Heart left ventricle (tissue), 16 donors: Measurements from ENCODE around the gene UHRF2. TPM values are rescaled to one million over a fixed set of nuclear protein-coding genes. Genes with fewer than 3 reads are reported as not detected.

Experiments
- ATAC-seq, 4 donors: fragments of 200-7000 bp; cut with Tn5 transposase; one replicate each; pipeline ENCODE4 v1.9.1; 2020 to 2022; ENCODE audit warnings: moderate library complexity in 4 of 4, mild to moderate bottlenecking in 3 of 4, moderate number of reproducible peaks in 1 of 4
- DNase-seq, 5 donors: peaks; one replicate each; pipeline ENCODE4 v3.0.0-alpha.2; 2020
- H3K27ac ChIP-seq, 12 donors: fragments of 200-600 bp; sonication (generic) in 4 of 12; one replicate each; pipeline versions ENCODE4 v1.5.0 to v1.8.0; 2016 to 2022; ENCODE audit warnings: mild to moderate bottlenecking in 2 of 12
- H3K27me3 ChIP-seq, 9 donors: fragments of 200-600 bp; sonication (generic) in 2 of 9; one replicate each; pipeline versions ENCODE4 v1.5.1 to v1.8.0; 2016 to 2022; ENCODE audit warnings: mild to moderate bottlenecking in 3 of 9
- H3K36me3 ChIP-seq, 9 donors: fragments of 200-600 bp; sonication (generic) in 2 of 9; one replicate each; pipeline versions ENCODE4 v1.5.0 to v1.8.0; 2018 to 2022; ENCODE audit warnings: mild to moderate bottlenecking in 2 of 9
- H3K4me1 ChIP-seq, 12 donors: fragments of 200-600 bp; sonication (generic) in 4 of 12; one replicate each; pipeline versions ENCODE4 v1.5.0 to v1.8.0; 2016 to 2022; ENCODE audit warnings: mild to moderate bottlenecking in 3 of 12
- H3K4me3 ChIP-seq, 12 donors: fragments of 200-600 bp; sonication (generic) in 4 of 12; one replicate each; pipeline versions ENCODE4 v1.5.0 to v1.8.0; 2017 to 2022; ENCODE audit warnings: mild to moderate bottlenecking in 9 of 12, moderate library complexity in 4 of 12
- H3K9me3 ChIP-seq, 12 donors: fragments of 200-600 bp; sonication (generic) in 4 of 12; one replicate each; pipeline versions ENCODE4 v1.5.0 to v1.8.0; 2016 to 2022; ENCODE audit warnings: mild to moderate bottlenecking in 1 of 12
- POLR2A ChIP-seq, 2 donors: fragments of 450-650 bp; IDR thresholded peaks; one replicate each; pipeline ENCODE4 v1.6.1; 2017; ENCODE audit warnings: antibody characterized with exemption in 2 of 2, mild to moderate bottlenecking in 2 of 2, moderate library complexity in 2 of 2
- WGBS, 4 donors: extraction: QIAGEN DNeasy Blood & Tissue Kit in 2 of 4; methylation state at CpG; one replicate each; pipeline versions ENCODE4 v1.1.5 to v1.1.7; 2013 to 2018; 5-methylcytosine and 5-hydroxymethylcytosine counted together
- intact Hi-C, 10 donors: fragments of 100-400 bp; cut with DNase I; formaldehyde crosslinking; loops; one replicate each; pipeline versions ENCODE4 v1.11.1 to v1.14.2; 2022
- polyA plus RNA-seq, 2 donors: library from polyadenylated mRNA; stranded (reverse); fragments of 200-250 nt; gene quantifications; one replicate each; pipeline ENCODE4 v1.2.3, GENCODE V29; 2013
- total RNA-seq, 9 donors: library from RNA; depleted of rRNA in 2 of 9; stranded (reverse); fragments of >200 nt in 2 of 9; fragmentation: NEBNext Ultra II Directional in 3 of 9; extraction: Animal tissue kit (Norgen Biotek cat#: 25700) in 3 of 9; gene quantifications; one replicate each; pipeline versions ENCODE4 v1.1.0 to v1.2.4, GENCODE V29; 2016 to 2023
- TF ChIP-seq, protein P1 (sequence below), 12 donors: fragments of 200-600 bp; sonication (generic) in 4 of 12; IDR thresholded peaks; one replicate each; pipeline versions ENCODE4 v1.5.0 to v1.8.0; 2018 to 2022; ENCODE audit warnings: antibody characterized with exemption in 12 of 12, mild to moderate bottlenecking in 5 of 12
- donor health status: ischemic (EF 13 %, LVEDD 7.1; RV severe dilation, severe dysfunction).
- donor health status: healthy with polysubstance abuse.
- donor health status: DM: no; HTN: yes; CAD: no.
- donor health status: DM: no; HTN: no; CAD: no.
- donor health status: ischemic (EF 25% LVEDD 6.9; RV normal size, moderate dysfunction).
- donor health status: ischemic (EF 25% LVEDD 5.7; RV mildly dilated, moderate dysfunction).
- donor health status: healthy.
- donor health status: DM: yes; HTN: yes; CAD: no.
- donor health status: ischemic (EF 35%, LVEDD 5.7; RV mildly dilated, moderate dysfunction).
- donor health status: nonischemic (EF 11% LVEDD 7.7; RV severe dilation, severe dysfunction).
- donor health status: DM: yes; HTN: yes; CAD: no.
- donor health status: PGD.
- donor health status: ischemic (EF 29% LVEDD 5.4; RV normal size, mild dysfunction).
- donor health status: nonischemic (EF 23%, LVEDD 6.1; RV moderate dilation, normal function).

Gene UHRF2
- total and polyA plus RNA-seq, 11 donors, result 6.4 to 20.6 (median 14.1) TPM

DNA sequence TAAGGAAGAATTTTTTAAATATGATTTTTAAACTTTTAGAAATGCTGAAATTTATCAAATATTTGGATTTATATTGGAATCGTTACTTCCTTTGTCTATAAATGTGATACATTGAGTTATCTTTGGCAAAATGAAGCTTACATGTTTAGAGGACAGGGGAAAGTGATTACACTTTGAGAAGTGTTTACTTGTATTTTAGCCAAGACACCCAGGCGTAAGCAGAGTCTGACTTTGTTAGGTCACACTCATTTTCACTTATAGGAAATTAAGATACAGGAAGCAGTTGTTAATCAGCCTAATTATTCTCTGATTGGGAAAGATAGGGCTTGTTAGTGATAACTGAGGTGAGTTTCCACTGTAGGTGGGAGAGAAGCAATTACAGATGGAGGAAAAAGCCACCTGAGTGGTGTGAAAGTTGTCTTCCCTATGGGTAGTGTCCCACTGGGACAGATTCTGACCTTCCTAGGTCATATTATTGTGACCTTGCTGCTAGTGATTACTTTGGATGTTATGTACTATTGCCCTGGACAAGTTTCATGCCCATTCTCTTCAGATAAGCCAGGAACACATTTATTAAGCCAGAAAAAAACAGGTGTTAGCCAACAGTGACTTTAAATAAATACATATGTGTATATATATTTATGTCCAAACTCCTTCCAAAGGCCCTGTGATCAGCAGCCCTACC lies 88.7 kb downstream of the UHRF2 start:
- no peak for DNase-seq
- H3K27ac ChIP-seq, result no peak overlapping the region
- intact Hi-C loops, result loop anchor here in 1 of 10 donors (10.0 kb wide), 1 partner anchor 147 kb away; no protein-coding TSS in a partner anchor
- ATAC-seq, result peak in 1 of 4 donors; percentile 36
- no peaks in the 10 kb centered on the region for H3K27me3 ChIP-seq
- WGBS, 4 donors, result 61 to 74% (median 68%) methylated on average over 2 of the region's 2 CpGs
- H3K4me3 ChIP-seq, result no peak overlapping the region
- H3K9me3 ChIP-seq, result no peaks in the 10 kb centered on the region
- TF ChIP-seq, protein P1, sequence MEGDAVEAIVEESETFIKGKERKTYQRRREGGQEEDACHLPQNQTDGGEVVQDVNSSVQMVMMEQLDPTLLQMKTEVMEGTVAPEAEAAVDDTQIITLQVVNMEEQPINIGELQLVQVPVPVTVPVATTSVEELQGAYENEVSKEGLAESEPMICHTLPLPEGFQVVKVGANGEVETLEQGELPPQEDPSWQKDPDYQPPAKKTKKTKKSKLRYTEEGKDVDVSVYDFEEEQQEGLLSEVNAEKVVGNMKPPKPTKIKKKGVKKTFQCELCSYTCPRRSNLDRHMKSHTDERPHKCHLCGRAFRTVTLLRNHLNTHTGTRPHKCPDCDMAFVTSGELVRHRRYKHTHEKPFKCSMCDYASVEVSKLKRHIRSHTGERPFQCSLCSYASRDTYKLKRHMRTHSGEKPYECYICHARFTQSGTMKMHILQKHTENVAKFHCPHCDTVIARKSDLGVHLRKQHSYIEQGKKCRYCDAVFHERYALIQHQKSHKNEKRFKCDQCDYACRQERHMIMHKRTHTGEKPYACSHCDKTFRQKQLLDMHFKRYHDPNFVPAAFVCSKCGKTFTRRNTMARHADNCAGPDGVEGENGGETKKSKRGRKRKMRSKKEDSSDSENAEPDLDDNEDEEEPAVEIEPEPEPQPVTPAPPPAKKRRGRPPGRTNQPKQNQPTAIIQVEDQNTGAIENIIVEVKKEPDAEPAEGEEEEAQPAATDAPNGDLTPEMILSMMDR (IDR thresholded peaks at IDR 0.05), result no peak
- no peak for TF ChIP-seq POLR2A (IDR thresholded peaks at IDR 0.05)
- H3K4me1 ChIP-seq, result peaks cover 0 to 6% (median 0%) of the 10 kb centered on the region in 12 donors
- peaks cover 0 to 99% (median 93%) of the 10 kb centered on the region in 9 donors for H3K36me3 ChIP-seq

DNA sequence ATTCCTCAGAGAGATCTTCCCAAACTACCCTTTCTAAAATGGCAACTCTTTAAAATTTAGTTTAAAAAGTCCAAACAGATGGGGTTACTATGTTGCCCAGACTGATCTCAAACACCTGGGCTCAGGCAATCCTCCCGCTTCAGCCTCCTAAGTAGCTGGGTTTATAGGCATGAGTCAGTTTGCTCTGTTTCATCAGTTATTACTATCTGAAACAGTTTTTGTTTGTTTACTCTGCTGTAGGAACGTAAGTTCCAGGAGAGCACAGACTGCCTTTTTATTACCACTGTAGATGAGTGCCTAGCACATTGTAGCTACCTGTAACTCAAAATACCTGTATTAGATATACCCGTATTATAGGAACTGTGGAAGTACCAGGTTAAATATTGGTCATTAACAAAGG lies 89.4 kb downstream of the UHRF2 start:
- H3K36me3 ChIP-seq, result peaks cover 0 to 99% (median 93%) of the 10 kb centered on the region in 9 donors
- intact Hi-C loops, result loop anchor here in 1 of 10 donors (10.0 kb wide), 1 partner anchor 148 kb away; no protein-coding TSS in a partner anchor
- H3K27ac ChIP-seq, result no peak overlapping the region
- H3K9me3 ChIP-seq, result no peaks in the 10 kb centered on the region
- ATAC-seq (no peak), DNase-seq (no peak)
- no peaks in the 10 kb centered on the region for H3K27me3 ChIP-seq
- TF ChIP-seq, protein P1 (IDR thresholded peaks at IDR 0.05), result no peak
- TF ChIP-seq POLR2A (IDR thresholded peaks at IDR 0.05), result no peak
- H3K4me1 ChIP-seq, result peaks cover 0 to 6% (median 0%) of the 10 kb centered on the region in 12 donors
- H3K4me3 ChIP-seq, result no peak overlapping the region
- WGBS, 4 donors, result 93 to 97% (median 96%) methylated on average over 3 of the region's 3 CpGs

DNA sequence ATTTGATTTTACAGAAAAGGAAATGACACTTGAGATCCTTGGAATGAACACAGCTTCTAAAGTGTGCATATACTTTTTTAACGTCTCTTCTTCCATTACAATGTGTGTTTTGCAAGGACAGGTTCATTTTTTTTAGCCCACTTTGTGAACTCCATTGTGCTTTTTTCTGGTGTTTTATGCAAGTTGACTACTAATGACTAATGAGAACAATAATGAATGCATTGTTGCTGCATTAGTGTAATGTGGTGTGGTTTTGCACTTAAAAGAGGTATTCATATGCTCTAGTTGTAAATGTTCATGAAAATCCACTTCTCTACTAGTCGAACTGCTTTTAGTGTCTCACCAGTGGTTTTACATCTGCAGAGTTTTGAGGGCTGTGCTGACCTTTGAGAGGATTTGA lies 93.6 kb downstream of the UHRF2 start:
- 90 to 92% (median 91%) methylated on average over 2 of the region's 2 CpGs for WGBS, 4 donors

More for the DNA sequence above, 93.6 kb downstream of the UHRF2 start:
- TF ChIP-seq POLR2A (IDR thresholded peaks at IDR 0.05), result no peak
- TF ChIP-seq, protein P1 (IDR thresholded peaks at IDR 0.05), result no peak
- Histone ChIP-seq H3K4me1 (peaks cover 0 to 5% (median 0%) of the 10 kb centered on the region in 12 donors), H3K4me3 (no peak overlapping the region), H3K9me3 (no peaks in the 10 kb centered on the region), H3K36me3 (peaks cover 0 to 71% (median 60%) of the 10 kb centered on the region in 9 donors), H3K27ac (no peak overlapping the region), H3K27me3 (no peaks in the 10 kb centered on the region)
- intact Hi-C loops, result loop anchor here in 1 of 10 donors (10.0 kb wide), 1 partner anchor 152 kb away; no protein-coding TSS in a partner anchor
- DNase-seq (no peak), ATAC-seq (no peak)
